Thyroid gland (tissue), 4 donors: ENCODE results near the gene ATP1A4.

Source experiments
- CTCF ChIP-seq, 6 experiments: fragments of 200-600 bp in 3 of 6; fragments of 450-650 bp in 3 of 6; sonication (generic) in 3 of 6; IDR thresholded peaks; one replicate each; pipeline ENCODE4 v1.5.1; 2016 to 2019; ENCODE audit warnings: antibody characterized with exemption in 6 of 6, mild to moderate bottlenecking in 2 of 6, inconsistent platforms in 1 of 6, moderate library complexity in 1 of 6
- POLR2A ChIP-seq, 2 donors: fragments of 450-650 bp; IDR thresholded peaks; one replicate each; pipeline ENCODE4 v1.6.1; 2017; ENCODE audit warnings: antibody characterized with exemption in 2 of 2, mild to moderate bottlenecking in 2 of 2, moderate library complexity in 1 of 2

GRCh38 chr1:160210561-160210960 is 59.2 kb downstream of the ATP1A4 start:
- TF ChIP-seq CTCF (IDR thresholded peaks at IDR 0.05) (no peak), POLR2A (IDR thresholded peaks at IDR 0.05) (no peak)
